ENCODE results near the gene TGIF1.

DNA sequence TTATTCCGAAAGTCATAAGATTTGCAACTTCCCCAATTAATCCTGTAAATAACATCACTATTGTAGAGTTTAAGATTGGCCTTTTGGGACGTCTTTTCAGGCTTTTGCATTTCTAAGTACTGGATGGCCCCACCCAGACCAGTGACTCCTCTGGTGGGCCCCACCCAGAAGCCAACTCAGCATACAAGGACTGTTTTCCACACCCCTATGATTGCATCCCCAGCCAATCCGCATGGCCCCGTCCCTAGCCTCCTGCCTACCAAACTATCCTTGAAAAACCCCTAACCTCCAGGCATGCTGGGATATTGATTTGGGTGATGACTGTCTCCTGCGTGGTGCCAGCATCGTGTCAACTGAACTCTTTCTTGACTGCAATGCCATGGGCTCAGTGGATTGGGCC, 24.5 kb upstream of the TGIF1 start:
- TF ChIP-seq CTCF (IDR thresholded peaks at IDR 0.05; ENCODE audit: low read depth, low read length, poor library complexity, severe bottlenecking) (no peak), EZH2phosphoT487 (IDR thresholded peaks at IDR 0.05; ENCODE audit: borderline replicate concordance, low read length) (no peak)
